H9 (cell line): Measurements from ENCODE around the gene GHRL. TPM values are rescaled to one million over a fixed set of nuclear protein-coding genes. Genes with fewer than 3 reads are reported as not detected.

Source experiments
- DNase-seq: peaks from one replicate; pipeline ENCODE4 v3.0.0-alpha.2; 2017
- H2AFZ ChIP-seq: one replicate; pipeline ENCODE4 v1.6.1; 2013; ENCODE audit warnings: mild to moderate bottlenecking, low read length, control low read depth, moderate library complexity
- H2AK5ac ChIP-seq: 2 replicates; pipeline ENCODE4 v1.6.1; 2013; ENCODE audit warnings: low read length, control low read depth, mixed read lengths; ENCODE audit not compliant: insufficient read length
- H2BK120ac ChIP-seq: one replicate; pipeline ENCODE4 v1.6.1; 2013; ENCODE audit warnings: low read depth, mild to moderate bottlenecking, low read length, control low read depth, inconsistent platforms; ENCODE audit not compliant: poor library complexity, severe bottlenecking
- H2BK12ac ChIP-seq: 2 replicates; pipeline ENCODE4 v1.6.1; 2013; ENCODE audit warnings: low read length, control low read depth, mixed read lengths, low read depth; ENCODE audit not compliant: insufficient read length
- H2BK15ac ChIP-seq: 2 replicates; pipeline ENCODE4 v1.6.1; 2013; ENCODE audit warnings: low read depth, low read length, control low read depth
- H2BK20ac ChIP-seq: one replicate; pipeline ENCODE4 v1.6.1; 2013; ENCODE audit warnings: low read depth, mild to moderate bottlenecking, low read length, control low read depth, inconsistent platforms; ENCODE audit not compliant: poor library complexity, severe bottlenecking
- H2BK5ac ChIP-seq: 2 replicates; pipeline ENCODE4 v1.6.1; 2013; ENCODE audit warnings: low read length, control low read depth, mixed read lengths; ENCODE audit not compliant: insufficient read length
- H3K14ac ChIP-seq: 2 replicates; pipeline ENCODE4 v1.6.1; 2013; ENCODE audit warnings: low read length, control low read depth; ENCODE audit not compliant: insufficient read depth
- H3K18ac ChIP-seq: 2 replicates; pipeline ENCODE4 v1.6.1; 2013; ENCODE audit warnings: low read depth, mild to moderate bottlenecking, mixed read lengths, low read length, control low read depth; ENCODE audit not compliant: insufficient read length
- H3K23ac ChIP-seq: 2 replicates; pipeline ENCODE4 v1.6.1; 2013; ENCODE audit warnings: low read length, control low read depth, mixed read lengths, low read depth; ENCODE audit not compliant: insufficient read length
- H3K23me2 ChIP-seq: 2 replicates; pipeline ENCODE4 v1.6.1; 2013; ENCODE audit warnings: low read depth, mild to moderate bottlenecking, mixed read lengths, low read length, control low read depth; ENCODE audit not compliant: insufficient read length, poor library complexity, severe bottlenecking
- H3K27ac ChIP-seq: 2 replicates; pipeline ENCODE4 v1.5.1; 2013; ENCODE audit warnings: low read length, control low read depth, mixed read lengths, low read depth; ENCODE audit not compliant: insufficient read length
- H3K27me3 ChIP-seq: 2 replicates; pipeline ENCODE4 v1.6.1; 2013; ENCODE audit warnings: low read length, control low read depth, inconsistent platforms; ENCODE audit not compliant: insufficient read depth
- H3K4ac ChIP-seq: 2 replicates; pipeline ENCODE4 v1.6.1; 2013; ENCODE audit warnings: low read depth, mild to moderate bottlenecking, control low read depth, inconsistent platforms, low read length, moderate library complexity
- H3K4me1 ChIP-seq: 2 replicates; pipeline ENCODE4 v1.6.1; 2013; ENCODE audit warnings: low read length, control low read depth, inconsistent platforms; ENCODE audit not compliant: insufficient read depth
- H3K4me2 ChIP-seq: 2 replicates; pipeline ENCODE4 v1.6.1; 2013; ENCODE audit warnings: low read length, control low read depth, mixed read lengths; ENCODE audit not compliant: insufficient read length, insufficient read depth
- H3K56ac ChIP-seq: 2 replicates; pipeline ENCODE4 v1.6.1; 2013; ENCODE audit warnings: low read depth, mild to moderate bottlenecking, mixed read lengths, low read length, control low read depth; ENCODE audit not compliant: insufficient read length
- H3K79me1 ChIP-seq: 2 replicates; pipeline ENCODE4 v1.6.1; 2013; ENCODE audit warnings: low read depth, mild to moderate bottlenecking, moderate library complexity, low read length, control low read depth, inconsistent platforms; ENCODE audit not compliant: insufficient read depth, poor library complexity, severe bottlenecking
- H3K79me2 ChIP-seq: 2 replicates; pipeline ENCODE4 v1.6.1; 2013; ENCODE audit warnings: low read length, control low read depth, inconsistent platforms; ENCODE audit not compliant: insufficient read depth
- H3K9ac ChIP-seq: 2 replicates; pipeline ENCODE4 v1.6.1; 2013; ENCODE audit warnings: low read length, control low read depth, mixed read lengths; ENCODE audit not compliant: insufficient read length; ENCODE audit errors: extremely low read depth
- H3K9me3 ChIP-seq: one replicate; pipeline ENCODE4 v1.6.1; 2013; ENCODE audit warnings: low read depth, low read length, inconsistent platforms; ENCODE audit not compliant: control insufficient read depth
- H3T11ph ChIP-seq: one replicate; pipeline ENCODE4 v1.6.1; 2013; ENCODE audit warnings: mild to moderate bottlenecking, low read length, control low read depth, inconsistent platforms
- H4K20me1 ChIP-seq: one replicate; pipeline ENCODE4 v1.6.1; 2013; ENCODE audit not compliant: control insufficient read depth, insufficient read length, insufficient read depth
- H4K5ac ChIP-seq: 2 replicates; pipeline ENCODE4 v1.6.1; 2013; ENCODE audit warnings: low read depth, mild to moderate bottlenecking, mixed read lengths, low read length, control low read depth; ENCODE audit not compliant: insufficient read length
- H4K8ac ChIP-seq: replicated peaks from 2 replicates; pipeline ENCODE4 v1.6.1; 2013; ENCODE audit warnings: low read length, control low read depth, mixed read lengths, low read depth; ENCODE audit not compliant: insufficient read length
- H4K91ac ChIP-seq: 2 replicates; pipeline ENCODE4 v1.6.1; 2013; ENCODE audit warnings: low read depth, mild to moderate bottlenecking, moderate library complexity, mixed read lengths, low read length, control low read depth; ENCODE audit not compliant: insufficient read length
- H3K27ac Mint-ChIP-seq, 3 experiments: 2 replicates in 2 of 3; 3 replicates in 1 of 3; pipeline ENCODE4 v1.8.0; 2020 to 2021; ENCODE audit warnings: mixed read lengths in 3 of 3, mild to moderate bottlenecking in 1 of 3, moderate library complexity in 1 of 3
- H3K27me3 Mint-ChIP-seq: 2 replicates; pipeline ENCODE4 v1.8.0; 2021; ENCODE audit warnings: low read depth, mild to moderate bottlenecking, moderate library complexity, mixed read lengths
- H3K36me3 Mint-ChIP-seq, 3 experiments: 2 replicates in 2 of 3; 3 replicates in 1 of 3; pipeline ENCODE4 v1.8.0; 2020 to 2021; ENCODE audit warnings: low read depth in 3 of 3, mixed read lengths in 3 of 3; ENCODE audit not compliant: insufficient read depth in 1 of 3
- H3K4me1 Mint-ChIP-seq, 2 experiments: 2 replicates each; pipeline ENCODE4 v1.8.0; 2020; ENCODE audit warnings: mixed read lengths in 2 of 2
- H3K4me3 Mint-ChIP-seq, 2 experiments: 2 replicates in 1 of 2; 3 replicates in 1 of 2; pipeline ENCODE4 v1.8.0; 2020 to 2021; ENCODE audit warnings: mild to moderate bottlenecking in 2 of 2, mixed read lengths in 2 of 2, moderate library complexity in 1 of 2
- H3K9me3 Mint-ChIP-seq, 2 experiments: 2 replicates in 1 of 2; 3 replicates in 1 of 2; pipeline ENCODE4 v1.8.0; 2020; ENCODE audit warnings: mild to moderate bottlenecking in 2 of 2, mixed read lengths in 2 of 2, moderate library complexity in 1 of 2
- WGBS: extraction: QIAGEN DNeasy Blood & Tissue Kit; methylation state at CpG from one replicate; pipeline ENCODE4 v1.1.7; 2013; ENCODE audit warnings: missing lambda C conversion rate, low lambda C conversion rate, mixed read lengths; ENCODE audit not compliant: insufficient read length; ENCODE audit errors: extremely low coverage; 5-methylcytosine and 5-hydroxymethylcytosine counted together
- total RNA-seq: library from RNA; stranded (reverse); gene quantifications from 2 replicates; pipeline ENCODE4 v1.2.1, GENCODE V29; 2021
- TF ChIP-seq, protein P1 (sequence below): fragments of 200-600 bp; sonication (generic); conservative IDR thresholded peaks from 3 replicates; pipeline ENCODE4 v1.8.0; 2021; ENCODE audit warnings: antibody characterized with exemption, mild to moderate bottlenecking

GHRL gene
- total RNA-seq, 1 experiment from 2014 or later = 1.3 TPM

DNA sequence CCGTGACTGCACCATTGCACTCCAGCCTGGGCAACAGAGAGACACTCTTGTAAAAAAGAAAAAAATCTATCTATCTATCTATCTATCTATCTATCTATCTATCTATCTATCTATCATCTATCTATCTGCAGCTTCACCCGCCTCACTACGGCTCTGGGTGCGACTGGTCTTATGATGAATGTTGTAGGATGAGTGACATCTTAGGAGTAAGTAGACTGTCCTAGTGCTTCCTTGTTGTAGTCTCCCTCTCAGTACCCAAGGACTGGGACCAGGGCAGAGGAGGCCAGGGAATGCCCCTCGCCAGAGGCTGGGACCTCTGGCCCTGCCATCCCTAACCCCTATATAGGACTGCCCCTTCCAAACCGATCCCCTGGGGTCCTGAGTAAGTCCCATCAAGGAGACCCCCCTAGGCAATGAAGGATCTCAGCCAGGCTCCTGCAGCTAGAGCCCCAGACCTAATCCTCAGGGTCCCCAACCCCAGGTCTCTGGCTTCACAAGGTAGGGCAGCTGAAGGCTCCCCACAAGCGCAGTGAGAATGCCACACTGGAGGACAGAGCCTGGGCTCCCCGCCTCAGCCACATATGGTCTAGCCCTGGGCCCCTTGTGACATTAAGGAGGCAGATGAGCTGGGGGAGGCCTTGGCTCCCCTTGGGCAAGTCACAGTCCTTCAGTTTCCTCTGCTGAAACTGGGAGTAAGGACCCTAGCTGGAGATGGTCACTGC is 29.0 kb upstream of the GHRL start:
- Histone ChIP-seq H3K4ac (no peak overlapping the region), H2BK20ac (no peak overlapping the region), H3K18ac (peak overlapping the region; percentile 33)

More for the DNA sequence above, 29.0 kb upstream of the GHRL start:
- H4K5ac ChIP-seq = no peak overlapping the region
- no peak overlapping the region for H3T11ph ChIP-seq
- H2BK5ac ChIP-seq = no peak overlapping the region
- DNase-seq = no peak
- no peak overlapping the region for H2AFZ ChIP-seq
- Mint-ChIP-seq H3K4me3 (peak overlapping the region; percentile 97 to 98), H3K4me1 (peaks cover 0 to 8% of the 10 kb centered on the region in 2 experiments; a peak in 3 of 4 replicates), H3K36me3 (peaks cover 12 to 25% (median 16%) of the 10 kb centered on the region in 3 experiments; a peak in 6 of 7 replicates), H3K27ac (peak overlapping the region in 2 of 3 experiments; percentile 37 to 55; a peak in 2 of 7 replicates), H3K27me3 (peaks cover 21% of the 10 kb centered on the region), H3K9me3 (no peaks in the 10 kb centered on the region)
- no peak overlapping the region for H3K14ac ChIP-seq
- H2AK5ac ChIP-seq = no peak overlapping the region
- H2BK120ac ChIP-seq = no peak overlapping the region
- WGBS = no CpG with 5 or more reads among the region's 8 CpGs
- TF ChIP-seq, protein P1, sequence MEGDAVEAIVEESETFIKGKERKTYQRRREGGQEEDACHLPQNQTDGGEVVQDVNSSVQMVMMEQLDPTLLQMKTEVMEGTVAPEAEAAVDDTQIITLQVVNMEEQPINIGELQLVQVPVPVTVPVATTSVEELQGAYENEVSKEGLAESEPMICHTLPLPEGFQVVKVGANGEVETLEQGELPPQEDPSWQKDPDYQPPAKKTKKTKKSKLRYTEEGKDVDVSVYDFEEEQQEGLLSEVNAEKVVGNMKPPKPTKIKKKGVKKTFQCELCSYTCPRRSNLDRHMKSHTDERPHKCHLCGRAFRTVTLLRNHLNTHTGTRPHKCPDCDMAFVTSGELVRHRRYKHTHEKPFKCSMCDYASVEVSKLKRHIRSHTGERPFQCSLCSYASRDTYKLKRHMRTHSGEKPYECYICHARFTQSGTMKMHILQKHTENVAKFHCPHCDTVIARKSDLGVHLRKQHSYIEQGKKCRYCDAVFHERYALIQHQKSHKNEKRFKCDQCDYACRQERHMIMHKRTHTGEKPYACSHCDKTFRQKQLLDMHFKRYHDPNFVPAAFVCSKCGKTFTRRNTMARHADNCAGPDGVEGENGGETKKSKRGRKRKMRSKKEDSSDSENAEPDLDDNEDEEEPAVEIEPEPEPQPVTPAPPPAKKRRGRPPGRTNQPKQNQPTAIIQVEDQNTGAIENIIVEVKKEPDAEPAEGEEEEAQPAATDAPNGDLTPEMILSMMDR = no peak
- no peaks in the 10 kb centered on the region for H3K4me1 ChIP-seq
- H3K23ac ChIP-seq = no peak overlapping the region
- no peak overlapping the region for H2BK12ac ChIP-seq
- H3K23me2 ChIP-seq = peaks cover 5% of the 10 kb centered on the region
- H3K4me2 ChIP-seq = no peak overlapping the region
- no peaks in the 10 kb centered on the region for H3K9me3 ChIP-seq
- no peak overlapping the region for H4K91ac ChIP-seq
- no peaks in the 10 kb centered on the region for H4K20me1 ChIP-seq
- no peak overlapping the region for H3K9ac ChIP-seq
- no peak overlapping the region for H3K56ac ChIP-seq
- H3K79me1 ChIP-seq = no peaks in the 10 kb centered on the region
- no peak overlapping the region for H4K8ac ChIP-seq
- H2BK15ac ChIP-seq = no peak overlapping the region
- H3K79me2 ChIP-seq = peaks cover 12% of the 10 kb centered on the region
- no peaks in the 10 kb centered on the region for H3K27me3 ChIP-seq
- no peak overlapping the region for H3K27ac ChIP-seq
